Osteoblast (primary cell): ENCODE measurements around the gene PTPN12. TPM values are rescaled to one million over a fixed set of nuclear protein-coding genes. Genes with fewer than 3 reads are reported as not detected.
"Not testable (repeated sequence)": the region's sequence is repeated elsewhere in the genome, so short reads cannot be mapped to it uniquely, and the experiment has no call there.

ENCODE experiments used
- DNase-seq: peaks from one replicate; pipeline ENCODE4 v3.0.0; 2011; ENCODE audit warnings: low spot score, mixed read lengths; ENCODE audit not compliant: insufficient read length; ENCODE audit errors: missing footprints
- H2AFZ ChIP-seq: 2 replicates; pipeline ENCODE4 v1.6.0; 2011; ENCODE audit warnings: mild to moderate bottlenecking, low read length
- H3K27ac ChIP-seq: 2 replicates; pipeline ENCODE4 v1.5.1; 2011; ENCODE audit warnings: mild to moderate bottlenecking, low read depth, low read length, moderate library complexity
- H3K27me3 ChIP-seq: 2 replicates; pipeline ENCODE4 v1.6.0; 2012; ENCODE audit warnings: mild to moderate bottlenecking, control low read depth, inconsistent platforms, low read length, moderate library complexity; ENCODE audit not compliant: insufficient read depth
- H3K36me3 ChIP-seq: 2 replicates; pipeline ENCODE4 v1.5.1; 2011; ENCODE audit warnings: mild to moderate bottlenecking, low read length, control low read depth, moderate library complexity; ENCODE audit not compliant: insufficient read depth
- H3K4me1 ChIP-seq: 2 replicates; pipeline ENCODE4 v1.5.1; 2011; ENCODE audit warnings: mild to moderate bottlenecking, low read length, control low read depth, moderate library complexity; ENCODE audit not compliant: insufficient read depth
- H3K4me2 ChIP-seq: 2 replicates; pipeline ENCODE4 v1.6.0; 2011; ENCODE audit warnings: mild to moderate bottlenecking, low read length; ENCODE audit not compliant: insufficient read depth
- H3K4me3 ChIP-seq: fragments of 200-600 bp; sonication (generic); 3 replicates; pipeline ENCODE4 v1.5.1; 2012; ENCODE audit warnings: mild to moderate bottlenecking, low read length, inconsistent platforms; ENCODE audit not compliant: insufficient read depth
- H3K79me2 ChIP-seq: 2 replicates; pipeline ENCODE4 v1.6.0; 2012; ENCODE audit warnings: mild to moderate bottlenecking, low read length, control low read depth, inconsistent platforms; ENCODE audit not compliant: insufficient read depth
- H3K9me3 ChIP-seq: 2 replicates; pipeline ENCODE4 v1.5.1; 2011; ENCODE audit warnings: low read depth, low read length, control low read depth
- H4K20me1 ChIP-seq: 2 replicates; pipeline ENCODE4 v1.6.0; 2012; ENCODE audit warnings: mild to moderate bottlenecking, low read length, control low read depth; ENCODE audit not compliant: insufficient read depth
- total RNA-seq: library from RNA; depleted of rRNA; stranded (reverse); fragments of >200 nt; gene quantifications from 2 replicates; pipeline ENCODE4 v1.2.3, GENCODE V29; 2012
- TF ChIP-seq, protein P1 (sequence below): IDR thresholded peaks from 2 replicates; pipeline ENCODE4 v1.5.1; 2011; ENCODE audit warnings: mild to moderate bottlenecking, low read depth, low read length, moderate library complexity; ENCODE audit errors: extremely low read depth

Gene PTPN12
- total RNA-seq, 1 donor, result 80.7 TPM

DNA sequence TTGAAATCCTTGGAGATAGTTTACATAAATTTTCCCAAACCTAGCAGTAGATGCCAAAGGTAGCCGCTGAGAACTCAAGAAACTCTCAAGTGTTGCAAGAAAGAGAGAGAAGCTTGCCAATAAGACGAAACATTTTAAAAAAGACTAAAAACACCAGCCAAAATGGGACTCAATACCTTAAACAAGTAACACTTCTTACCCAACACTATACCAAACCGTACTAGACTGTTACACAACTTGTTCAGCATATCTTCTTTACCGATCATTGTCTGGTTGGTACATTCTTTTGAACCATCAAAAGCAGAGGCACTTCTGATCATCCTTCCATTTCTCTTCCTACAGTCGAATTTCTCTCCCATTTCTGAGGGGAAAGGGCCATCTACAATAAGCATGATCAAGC, 4.8 kb upstream of the PTPN12 start:
- no peaks in the 10 kb centered on the region for H3K27me3 ChIP-seq
- TF ChIP-seq, protein P1, sequence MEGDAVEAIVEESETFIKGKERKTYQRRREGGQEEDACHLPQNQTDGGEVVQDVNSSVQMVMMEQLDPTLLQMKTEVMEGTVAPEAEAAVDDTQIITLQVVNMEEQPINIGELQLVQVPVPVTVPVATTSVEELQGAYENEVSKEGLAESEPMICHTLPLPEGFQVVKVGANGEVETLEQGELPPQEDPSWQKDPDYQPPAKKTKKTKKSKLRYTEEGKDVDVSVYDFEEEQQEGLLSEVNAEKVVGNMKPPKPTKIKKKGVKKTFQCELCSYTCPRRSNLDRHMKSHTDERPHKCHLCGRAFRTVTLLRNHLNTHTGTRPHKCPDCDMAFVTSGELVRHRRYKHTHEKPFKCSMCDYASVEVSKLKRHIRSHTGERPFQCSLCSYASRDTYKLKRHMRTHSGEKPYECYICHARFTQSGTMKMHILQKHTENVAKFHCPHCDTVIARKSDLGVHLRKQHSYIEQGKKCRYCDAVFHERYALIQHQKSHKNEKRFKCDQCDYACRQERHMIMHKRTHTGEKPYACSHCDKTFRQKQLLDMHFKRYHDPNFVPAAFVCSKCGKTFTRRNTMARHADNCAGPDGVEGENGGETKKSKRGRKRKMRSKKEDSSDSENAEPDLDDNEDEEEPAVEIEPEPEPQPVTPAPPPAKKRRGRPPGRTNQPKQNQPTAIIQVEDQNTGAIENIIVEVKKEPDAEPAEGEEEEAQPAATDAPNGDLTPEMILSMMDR, result no peak
- H3K9me3 ChIP-seq, result no peaks in the 10 kb centered on the region
- H3K79me2 ChIP-seq, result no peaks in the 10 kb centered on the region
- H3K4me2 ChIP-seq, result no peak overlapping the region
- H3K4me1 ChIP-seq, result peaks cover 5% of the 10 kb centered on the region
- DNase-seq, result no peak
- H3K4me3 ChIP-seq, result no peak overlapping the region
- H3K36me3 ChIP-seq, result no peaks in the 10 kb centered on the region
- no peak overlapping the region for H3K27ac ChIP-seq
- no peaks in the 10 kb centered on the region for H4K20me1 ChIP-seq
- no peak overlapping the region for H2AFZ ChIP-seq

DNA sequence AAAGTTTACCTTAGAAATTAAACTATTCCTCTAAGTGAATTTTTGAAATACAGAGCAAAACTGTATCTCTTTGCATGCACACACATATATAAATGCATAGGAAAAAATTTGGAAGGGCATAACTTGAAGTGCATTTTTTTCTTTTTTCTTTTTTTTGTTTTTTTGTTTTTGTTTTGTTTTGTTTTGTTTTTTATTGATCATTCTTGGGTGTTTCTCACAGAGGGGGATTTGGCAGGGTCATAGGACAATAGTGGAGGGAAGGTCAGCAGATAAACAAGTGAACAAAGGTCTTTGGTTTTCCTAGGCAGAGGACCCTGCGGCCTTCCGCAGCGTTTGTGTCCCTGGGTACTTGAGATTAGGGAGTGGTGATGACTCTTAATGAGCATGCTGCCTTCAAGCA, 4.4 kb upstream of the PTPN12 start:
- not testable (repeated sequence) for H3K36me3 ChIP-seq, DNase-seq, H3K4me1 ChIP-seq

DNA sequence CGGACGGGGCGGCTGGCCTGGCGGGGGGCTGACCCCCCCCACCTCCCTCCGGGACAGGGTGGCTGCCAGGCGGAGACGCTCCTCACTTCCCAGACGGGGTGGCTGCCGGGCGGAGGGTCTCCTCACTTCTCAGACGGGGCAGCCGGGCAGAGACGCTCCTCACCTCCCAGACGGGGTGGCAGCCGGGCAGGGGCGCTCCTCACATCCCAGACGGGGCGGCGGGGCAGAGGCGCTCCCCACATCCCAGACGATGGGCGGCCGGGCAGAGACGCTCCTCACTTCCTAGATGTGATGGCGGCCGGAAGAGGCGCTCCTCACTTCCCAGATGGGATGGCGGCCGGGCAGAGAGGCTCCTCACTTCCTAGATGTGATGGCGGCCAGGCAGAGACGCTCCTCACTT, 3.0 kb upstream of the PTPN12 start:
- H3K27ac ChIP-seq, H3K36me3 ChIP-seq, H4K20me1 ChIP-seq, H3K4me1 ChIP-seq, H3K4me2 ChIP-seq, H3K27me3 ChIP-seq, DNase-seq, H3K9me3 ChIP-seq, H2AFZ ChIP-seq, H3K4me3 ChIP-seq: not testable (repeated sequence)
- H3K79me2 ChIP-seq, result peaks cover 17% of the 10 kb centered on the region

More for the DNA sequence above, 4.4 kb upstream of the PTPN12 start:
- not testable (repeated sequence) for H3K79me2 ChIP-seq, H3K4me2 ChIP-seq, H3K27ac ChIP-seq, H3K9me3 ChIP-seq, H4K20me1 ChIP-seq, H3K4me3 ChIP-seq, H3K27me3 ChIP-seq, H2AFZ ChIP-seq

DNA sequence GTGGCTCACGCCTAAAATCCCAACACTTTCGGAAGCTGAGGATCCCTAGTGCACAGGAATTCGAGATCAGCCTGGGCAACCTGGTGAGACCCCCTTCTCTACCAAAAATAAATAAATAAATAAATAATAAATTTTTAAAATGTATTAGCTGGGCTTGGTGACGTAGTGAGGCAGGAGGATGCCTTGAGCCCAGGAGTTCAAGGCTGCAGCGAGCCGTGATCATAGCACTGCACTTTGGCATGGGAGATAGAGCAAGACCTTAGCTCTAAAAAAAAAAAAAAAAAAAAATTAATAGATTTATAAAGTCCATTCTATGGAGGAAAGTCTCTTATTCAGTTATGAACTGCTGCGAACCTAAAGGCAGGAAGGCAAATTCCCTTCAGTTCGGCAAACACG, 1.1 kb upstream of the PTPN12 start:
- Histone ChIP-seq H3K4me3 (peak overlapping the region; percentile 100), H2AFZ (peak overlapping the region; percentile 96), H4K20me1 (peaks cover 21% of the 10 kb centered on the region), H3K9me3 (no peaks in the 10 kb centered on the region), H3K79me2 (peaks cover 37% of the 10 kb centered on the region), H3K4me2 (peak overlapping the region; percentile 100), H3K4me1 (peaks cover 12% of the 10 kb centered on the region), H3K27ac (peak overlapping the region; percentile 91), H3K27me3 (no peaks in the 10 kb centered on the region), H3K36me3 (no peaks in the 10 kb centered on the region)
- no peak for DNase-seq
- TF ChIP-seq, protein P1, result no peak

DNA sequence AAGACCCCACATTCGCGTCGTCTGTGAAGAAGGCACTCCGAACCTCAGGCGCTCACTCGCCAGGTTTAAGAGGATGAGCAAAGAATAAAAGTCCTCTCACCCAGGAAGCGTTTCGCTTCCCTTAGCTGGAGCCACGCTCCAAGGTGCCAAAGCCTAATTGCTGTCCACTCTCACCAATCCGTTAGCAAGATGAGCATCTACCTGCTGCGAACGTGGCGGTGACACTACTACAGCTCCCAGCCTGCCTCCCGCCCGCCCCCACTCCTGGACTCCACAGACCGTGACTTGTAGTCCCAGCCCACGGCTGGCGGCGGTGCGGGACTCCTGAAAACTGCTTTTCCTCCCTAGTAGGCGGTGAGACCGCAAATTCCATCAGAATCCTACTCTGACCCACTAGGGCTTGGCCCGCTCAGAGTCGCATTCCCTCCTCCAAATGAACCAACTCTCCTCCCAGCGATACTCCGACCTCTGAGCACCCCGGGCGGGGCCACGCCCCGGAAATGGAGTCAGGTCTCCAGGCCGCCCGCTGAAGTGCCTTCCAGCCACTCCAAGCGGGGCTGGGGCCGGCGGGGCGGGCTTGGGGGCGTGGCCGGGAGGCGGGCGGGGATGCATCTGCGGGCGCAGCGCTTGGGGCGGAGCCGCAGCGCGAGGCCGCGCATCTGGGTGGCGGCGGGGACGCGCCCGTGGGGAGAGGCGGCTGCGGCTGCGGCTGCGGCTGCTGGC, 521 bp upstream of the PTPN12 start:
- Histone ChIP-seq H4K20me1 (peaks cover 26% of the 10 kb centered on the region), H3K4me2 (peak overlapping the region; percentile 100), H3K36me3 (no peaks in the 10 kb centered on the region), H3K27me3 (no peaks in the 10 kb centered on the region), H3K4me1 (peaks cover 12% of the 10 kb centered on the region), H3K27ac (peak overlapping the region; percentile 91), H3K4me3 (peak overlapping the region; percentile 100), H3K9me3 (no peaks in the 10 kb centered on the region), H2AFZ (peak overlapping the region; percentile 96), H3K79me2 (peaks cover 43% of the 10 kb centered on the region)
- TF ChIP-seq, protein P1, result no peak
- DNase-seq, result peak; percentile 100
